ENCODE results near the gene TRAPPC14. TPM values are rescaled to one million over a fixed set of nuclear protein-coding genes. Genes with fewer than 3 reads are reported as not detected.
A peak's percentile ranks its signal among the peaks of the same experiment; 100 is the strongest.

The TRAPPC14 gene
- total and polyA plus RNA-seq, 9 of the 15 experiments (the other 6 are each of a cell fraction or from before 2014, with no cell fraction given), result 0.42 to 45.9 (median 18.2) TPM

DNA sequence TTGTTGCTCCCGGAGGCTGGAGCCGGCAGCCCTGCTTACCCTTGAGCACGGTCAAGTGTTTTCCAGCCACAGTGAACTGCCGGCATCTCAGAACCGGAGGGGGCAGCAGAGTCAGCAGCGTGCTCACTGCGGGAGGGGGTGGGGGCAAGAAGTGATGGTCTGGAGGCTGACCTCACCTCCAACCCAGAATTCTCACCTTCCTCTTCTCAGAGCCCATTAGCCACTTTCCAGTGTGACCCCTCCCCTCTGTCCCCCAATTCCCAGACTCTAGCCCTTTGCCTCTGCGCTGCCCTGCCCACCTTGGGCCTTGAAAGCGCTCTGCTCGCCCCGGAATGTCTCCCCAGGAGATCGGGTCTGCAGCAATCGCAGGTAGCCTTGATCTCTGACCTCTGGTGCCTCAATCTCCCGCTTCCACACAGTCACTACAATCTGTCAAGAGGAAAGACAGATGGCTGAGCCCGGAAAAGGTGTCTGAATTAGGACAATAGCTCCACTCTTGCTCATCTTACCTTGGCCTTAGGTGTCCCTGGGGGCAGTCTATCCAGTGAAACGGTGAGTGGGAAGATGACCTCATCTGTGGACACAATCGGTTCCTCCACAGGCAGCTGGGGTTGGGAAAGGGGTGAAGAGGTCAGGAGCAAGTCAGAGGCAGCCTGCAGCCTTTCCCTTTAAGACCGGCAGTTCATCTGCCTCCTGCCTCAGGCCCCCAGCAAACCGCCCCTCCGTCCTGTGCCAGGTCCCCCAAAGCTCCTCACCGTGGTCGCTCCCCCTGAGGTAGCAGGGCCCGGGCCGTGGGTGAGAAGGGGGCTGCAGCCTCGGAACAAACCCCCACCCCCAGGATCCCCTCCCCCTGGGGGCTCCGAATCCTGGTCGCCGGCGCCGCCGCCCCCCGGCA, 942 bp downstream of the TRAPPC14 start (continued):
- no peak for TF ChIP-seq ILF3 (IDR thresholded peaks at IDR 0.05; ENCODE audit: borderline replicate concordance)
- TF ChIP-seq ZNF740 (CRISPR knock-in tag; IDR thresholded peaks at IDR 0.05), result peak; percentile 65; the same call in 1 of the 2 replicates
- no peak for TF ChIP-seq ZNF740 (tag; IDR thresholded peaks at IDR 0.05)
- TF ChIP-seq, protein P1, sequence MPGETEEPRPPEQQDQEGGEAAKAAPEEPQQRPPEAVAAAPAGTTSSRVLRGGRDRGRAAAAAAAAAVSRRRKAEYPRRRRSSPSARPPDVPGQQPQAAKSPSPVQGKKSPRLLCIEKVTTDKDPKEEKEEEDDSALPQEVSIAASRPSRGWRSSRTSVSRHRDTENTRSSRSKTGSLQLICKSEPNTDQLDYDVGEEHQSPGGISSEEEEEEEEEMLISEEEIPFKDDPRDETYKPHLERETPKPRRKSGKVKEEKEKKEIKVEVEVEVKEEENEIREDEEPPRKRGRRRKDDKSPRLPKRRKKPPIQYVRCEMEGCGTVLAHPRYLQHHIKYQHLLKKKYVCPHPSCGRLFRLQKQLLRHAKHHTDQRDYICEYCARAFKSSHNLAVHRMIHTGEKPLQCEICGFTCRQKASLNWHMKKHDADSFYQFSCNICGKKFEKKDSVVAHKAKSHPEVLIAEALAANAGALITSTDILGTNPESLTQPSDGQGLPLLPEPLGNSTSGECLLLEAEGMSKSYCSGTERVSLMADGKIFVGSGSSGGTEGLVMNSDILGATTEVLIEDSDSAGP (CRISPR knock-in tag; IDR thresholded peaks at IDR 0.05), result peak; percentile 88
- TF ChIP-seq NCOR1 (IDR thresholded peaks at IDR 0.05), result peak; percentile 27; the same call in 1 of the 2 replicates
- TF ChIP-seq POLR2A (conservative IDR thresholded peaks at IDR 0.05), result peak; percentile 38; the same call in 1 of the 2 replicates
- TF ChIP-seq, protein P2, sequence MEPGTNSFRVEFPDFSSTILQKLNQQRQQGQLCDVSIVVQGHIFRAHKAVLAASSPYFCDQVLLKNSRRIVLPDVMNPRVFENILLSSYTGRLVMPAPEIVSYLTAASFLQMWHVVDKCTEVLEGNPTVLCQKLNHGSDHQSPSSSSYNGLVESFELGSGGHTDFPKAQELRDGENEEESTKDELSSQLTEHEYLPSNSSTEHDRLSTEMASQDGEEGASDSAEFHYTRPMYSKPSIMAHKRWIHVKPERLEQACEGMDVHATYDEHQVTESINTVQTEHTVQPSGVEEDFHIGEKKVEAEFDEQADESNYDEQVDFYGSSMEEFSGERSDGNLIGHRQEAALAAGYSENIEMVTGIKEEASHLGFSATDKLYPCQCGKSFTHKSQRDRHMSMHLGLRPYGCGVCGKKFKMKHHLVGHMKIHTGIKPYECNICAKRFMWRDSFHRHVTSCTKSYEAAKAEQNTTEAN (CRISPR knock-in tag; IDR thresholded peaks at IDR 0.05), result 0 out of 2 replicates have a peak, but pooled peaks have one; percentile 46
- TF ChIP-seq ARID2 (IDR thresholded peaks at IDR 0.05), result no peak
- peak; percentile 52 for TF ChIP-seq TFAP4 (CRISPR knock-in tag; IDR thresholded peaks at IDR 0.05; ENCODE audit: borderline replicate concordance)
- 0 out of 2 replicates have a peak, but pooled peaks have one; percentile 18 for TF ChIP-seq MBD2 (IDR thresholded peaks at IDR 0.05; ENCODE audit: borderline replicate concordance, low read depth)
- peak; percentile 46; the same call in 1 of the 2 replicates for TF ChIP-seq SOX6 (IDR thresholded peaks at IDR 0.05)
- TF ChIP-seq TCF3 (CRISPR knock-in tag; IDR thresholded peaks at IDR 0.05), result peak; percentile 74
- peak; percentile 72 for TF ChIP-seq MEIS2 (IDR thresholded peaks at IDR 0.05; ENCODE audit: partially characterized antibody)
- TF ChIP-seq TAL1 (IDR thresholded peaks at IDR 0.05), result 0 out of 2 replicates have a peak, but pooled peaks have one; percentile 37
- TF ChIP-seq CREB1 (IDR thresholded peaks at IDR 0.05), result no peak
- TF ChIP-seq CREB1 (CRISPR knock-in tag; IDR thresholded peaks at IDR 0.05), result 0 out of 2 replicates have a peak, but pooled peaks have one; percentile 20
- TF ChIP-seq POLR2AphosphoS2 (IDR thresholded peaks at IDR 0.05; ENCODE audit: low read length), result peak; percentile 53; the same call in 1 of the 2 replicates
- TF ChIP-seq STAT5B (CRISPR knock-in tag; IDR thresholded peaks at IDR 0.05), result no peak
- TF ChIP-seq RAD51 (IDR thresholded peaks at IDR 0.05; ENCODE audit: borderline replicate concordance, low read depth), result no peak
- peak; percentile 91 for TF ChIP-seq MAX (CRISPR knock-in tag; IDR thresholded peaks at IDR 0.05)
- peak; percentile 54 for TF ChIP-seq NKRF (IDR thresholded peaks at IDR 0.05; ENCODE audit: borderline replicate concordance)
- peak; percentile 96 for TF ChIP-seq ATF7 (IDR thresholded peaks at IDR 0.05)
